Panc1 (cell line): ENCODE data around the gene NEURL3. TPM values are rescaled to one million over a fixed set of nuclear protein-coding genes. Genes with fewer than 3 reads are reported as not detected.

Experiments
- ATAC-seq: fragments of 200-7000 bp; cut with Tn5 transposase; 2 replicates; pipeline ENCODE4 v1.9.1; 2020; ENCODE audit warnings: mild to moderate bottlenecking, moderate library complexity
- BruUV-seq: library from RNA; stranded (reverse); fragments of 400-500 nt; replicated peaks from 2 replicates; lab custom pipeline; 2021; lab: Mats Ljungman, UMichigan
- CTCF ChIA-PET: fragments of 300-600 bp; sonication (Branson Sonifier 250); formaldehyde crosslinking; loops from one replicate; lab custom pipeline; 2022; ENCODE audit warnings: antibody characterized with exemption; lab: Charles Lee
- POLR2A ChIA-PET: fragments of 300-600 bp; sonication (Branson Sonifier 250); formaldehyde crosslinking; loops from one replicate; lab custom pipeline; 2022; ENCODE audit warnings: antibody characterized with exemption; lab: Charles Lee
- DNase-seq: peaks from one replicate; pipeline ENCODE4 v3.0.0-alpha.2; 2010; ENCODE audit warnings: low read depth, low spot score
- H3K27ac ChIP-seq: 2 replicates; pipeline ENCODE4 v1.5.1; 2011; ENCODE audit warnings: mild to moderate bottlenecking, low read length, inconsistent platforms
- H3K27me3 ChIP-seq: fragments of 200-500 bp; sonication (Bioruptor generic); 2 replicates; pipeline ENCODE4 v1.6.0; 2014; ENCODE audit warnings: low read length, inconsistent platforms; ENCODE audit not compliant: control insufficient read depth, insufficient read depth
- H3K36me3 ChIP-seq: fragments of 200-500 bp; sonication (Bioruptor generic); 2 replicates; pipeline ENCODE4 v1.5.1; 2014; ENCODE audit warnings: inconsistent platforms, mild to moderate bottlenecking, low read length, moderate library complexity; ENCODE audit not compliant: control insufficient read depth, insufficient read depth
- H3K4me1 ChIP-seq: 2 replicates; pipeline ENCODE4 v1.5.1; 2011; ENCODE audit warnings: inconsistent platforms, mild to moderate bottlenecking, low read length, moderate library complexity; ENCODE audit not compliant: control insufficient read depth, insufficient read depth
- H3K4me3 ChIP-seq, 2 experiments: 2 replicates each; pipeline ENCODE4 v1.5.1; 2011 to 2012; ENCODE audit warnings: low read depth in 2 of 2, low read length in 2 of 2, mild to moderate bottlenecking in 2 of 2, inconsistent platforms in 1 of 2, moderate library complexity in 1 of 2
- H3K9me3 ChIP-seq: fragments of 200-500 bp; sonication (Bioruptor generic); 2 replicates; pipeline ENCODE4 v1.5.1; 2014; ENCODE audit warnings: low read depth, mild to moderate bottlenecking, inconsistent platforms, low read length, moderate library complexity; ENCODE audit not compliant: control insufficient read depth, insufficient read depth
- POLR2AphosphoS5 ChIP-seq: IDR thresholded peaks from 2 replicates; pipeline ENCODE4 v1.6.1; 2012; ENCODE audit warnings: mild to moderate bottlenecking, low read depth, low read length, moderate library complexity
- SIN3A ChIP-seq: IDR thresholded peaks from 2 replicates; pipeline ENCODE4 v1.6.1; 2012; ENCODE audit warnings: low read depth, mild to moderate bottlenecking, low read length, moderate library complexity, borderline replicate concordance; ENCODE audit not compliant: insufficient read depth
- TCF7L2 ChIP-seq: IDR thresholded peaks from 2 replicates; pipeline ENCODE4 v1.6.1; 2011; ENCODE audit warnings: mild to moderate bottlenecking, low read depth, low read length, inconsistent platforms
- in situ Hi-C: cut with HindIII; loops from 2 replicates; pipeline ENCODE4 v1.10.0; 2016; ENCODE audit warnings: low sequenced_read_pairs, low pct_unique_long_range_greater_than_20kb
- intact Hi-C: fragments of 100-400 bp; cut with micrococcal nuclease; formaldehyde crosslinking; loops from one replicate; pipeline ENCODE4 v1.10.0; 2022; ENCODE audit not compliant: unreplicated experiment
- total RNA-seq: library from RNA; stranded (reverse); gene quantifications from one replicate; pipeline ENCODE4 v1.2.1, GENCODE V29; 2021; ENCODE audit not compliant: unreplicated experiment
- TF ChIP-seq, protein P1 (sequence below): fragments of 450-650 bp; IDR thresholded peaks from 2 replicates; pipeline ENCODE4 v1.5.1; 2017; ENCODE audit warnings: mild to moderate bottlenecking
- TF ChIP-seq, protein P2 (sequence below), 2 experiments: IDR thresholded peaks; 2 replicates each; pipeline ENCODE4 v1.6.1; 2011 to 2012; ENCODE audit warnings: low read depth in 2 of 2, control low read depth in 1 of 2, low read length in 1 of 2, mild to moderate bottlenecking in 1 of 2, moderate library complexity in 1 of 2; ENCODE audit not compliant: insufficient read depth in 1 of 2

The NEURL3 gene
- total RNA-seq, 1 experiment from 2014 or later: 1.2 TPM

DNA sequence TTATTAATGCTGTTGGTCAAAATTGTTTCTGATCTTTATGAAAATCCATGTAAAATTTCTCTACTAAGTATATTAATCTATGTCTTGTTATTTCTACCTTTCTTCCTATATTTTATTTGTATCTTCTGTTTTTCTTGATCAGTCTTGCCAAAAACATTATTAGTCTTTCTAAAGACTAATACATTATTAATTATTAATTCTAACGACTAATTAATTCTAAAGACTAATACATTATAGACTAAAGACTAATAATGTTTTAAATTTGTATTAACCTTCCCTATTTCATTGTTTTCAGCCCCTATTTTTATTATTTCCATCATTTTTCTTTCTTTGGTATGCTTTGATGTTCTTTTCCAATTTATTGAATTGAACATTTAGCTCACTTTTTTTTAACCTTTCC, 27.7 kb downstream of the NEURL3 start:
- intact Hi-C loops: no loop called here
- Histone ChIP-seq H3K4me3 (no peak overlapping the region), H3K36me3 (no peaks in the 10 kb centered on the region), H3K27ac (no peak overlapping the region), H3K9me3 (no peaks in the 10 kb centered on the region), H3K4me1 (no peaks in the 10 kb centered on the region), H3K27me3 (peaks cover 6% of the 10 kb centered on the region; the same call in 1 of the 2 replicates)
- ChIA-PET CTCF (no interaction called here), POLR2A (no interaction called here)
- no TSS peak for BruUV-seq
- DNase-seq (no peak), ATAC-seq (no peak)
- in situ Hi-C loops: no loop called here
- no peak for TF ChIP-seq TCF7L2
- no peak for TF ChIP-seq SIN3A
- TF ChIP-seq POLR2AphosphoS5: no peak

DNA sequence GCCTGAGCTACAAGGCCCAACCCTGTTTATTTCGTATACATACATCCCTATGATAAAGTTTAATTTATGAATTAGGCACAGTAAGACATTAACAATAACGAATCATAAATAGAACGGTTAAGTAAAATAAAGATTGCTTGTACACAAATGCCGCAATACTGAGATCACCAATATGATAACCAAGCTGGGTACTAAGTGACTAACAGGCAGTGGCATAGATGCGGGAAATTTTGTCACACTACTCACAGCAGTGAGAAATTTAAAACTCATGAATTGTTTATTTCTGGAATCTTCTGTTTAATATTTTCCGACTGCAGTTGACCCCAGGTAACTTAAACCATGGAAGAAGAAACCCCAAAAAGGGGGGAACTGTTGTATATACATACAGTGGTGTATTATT, 33.4 kb downstream of the NEURL3 start:
- DNase-seq (no peak), ATAC-seq (no peak)
- TF ChIP-seq POLR2AphosphoS5: no peak
- intact Hi-C loops (loop anchor here (2.0 kb wide), 1 partner anchor 37 kb away; no protein-coding TSS in a partner anchor), in situ Hi-C loops (no loop called here)
- Histone ChIP-seq H3K9me3 (no peaks in the 10 kb centered on the region), H3K4me3 (no peak overlapping the region), H3K36me3 (no peaks in the 10 kb centered on the region), H3K4me1 (no peaks in the 10 kb centered on the region), H3K27ac (no peak overlapping the region), H3K27me3 (peaks cover under 1% of the 10 kb centered on the region; the same call in 1 of the 2 replicates)
- POLR2A ChIA-PET: no interaction called here
- CTCF ChIA-PET: interaction anchor here (0.7 kb wide), 1 partner anchor 35 kb away, joined by 4 read pairs; no protein-coding TSS in a partner anchor
- BruUV-seq: no TSS peak

DNA sequence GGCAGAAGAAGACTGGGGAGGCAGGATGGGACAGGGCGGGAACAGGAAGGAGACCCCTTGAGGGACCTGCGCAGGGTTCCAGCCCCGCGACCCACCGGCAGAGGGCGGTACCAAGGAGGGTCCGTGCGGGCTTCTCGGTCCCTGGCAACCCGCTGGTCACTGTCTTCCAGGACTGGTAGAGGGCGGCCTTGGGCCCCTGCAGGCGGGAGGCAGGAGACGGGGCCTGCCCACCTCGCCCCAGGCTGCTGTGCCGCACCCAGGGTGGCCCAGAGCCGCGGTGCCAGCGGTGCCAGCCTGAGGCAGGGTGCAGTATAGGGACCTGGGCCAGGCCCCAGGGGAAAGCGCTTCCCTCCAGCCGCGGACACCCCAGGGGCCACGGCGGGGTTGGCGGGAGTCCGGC, 34.5 kb downstream of the NEURL3 start:
- Histone ChIP-seq H3K9me3 (no peaks in the 10 kb centered on the region), H3K27ac (no peak overlapping the region; the same call in 1 of the 2 replicates), H3K4me3 (peak overlapping the region in 1 of 2 experiments; percentile 1; a peak in 2 of 4 replicates), H3K4me1 (no peaks in the 10 kb centered on the region), H3K36me3 (no peaks in the 10 kb centered on the region), H3K27me3 (no peaks in the 10 kb centered on the region)
- no TSS peak for BruUV-seq
- in situ Hi-C loops: no loop called here
- intact Hi-C loops: loop anchor here (2.0 kb wide), 1 partner anchor 38 kb away; no protein-coding TSS in a partner anchor
- ChIA-PET POLR2A (no interaction called here), CTCF (no interaction called here)
- ATAC-seq (peak; percentile 94), DNase-seq (no peak)
- TF ChIP-seq, protein P1, sequence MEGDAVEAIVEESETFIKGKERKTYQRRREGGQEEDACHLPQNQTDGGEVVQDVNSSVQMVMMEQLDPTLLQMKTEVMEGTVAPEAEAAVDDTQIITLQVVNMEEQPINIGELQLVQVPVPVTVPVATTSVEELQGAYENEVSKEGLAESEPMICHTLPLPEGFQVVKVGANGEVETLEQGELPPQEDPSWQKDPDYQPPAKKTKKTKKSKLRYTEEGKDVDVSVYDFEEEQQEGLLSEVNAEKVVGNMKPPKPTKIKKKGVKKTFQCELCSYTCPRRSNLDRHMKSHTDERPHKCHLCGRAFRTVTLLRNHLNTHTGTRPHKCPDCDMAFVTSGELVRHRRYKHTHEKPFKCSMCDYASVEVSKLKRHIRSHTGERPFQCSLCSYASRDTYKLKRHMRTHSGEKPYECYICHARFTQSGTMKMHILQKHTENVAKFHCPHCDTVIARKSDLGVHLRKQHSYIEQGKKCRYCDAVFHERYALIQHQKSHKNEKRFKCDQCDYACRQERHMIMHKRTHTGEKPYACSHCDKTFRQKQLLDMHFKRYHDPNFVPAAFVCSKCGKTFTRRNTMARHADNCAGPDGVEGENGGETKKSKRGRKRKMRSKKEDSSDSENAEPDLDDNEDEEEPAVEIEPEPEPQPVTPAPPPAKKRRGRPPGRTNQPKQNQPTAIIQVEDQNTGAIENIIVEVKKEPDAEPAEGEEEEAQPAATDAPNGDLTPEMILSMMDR: peak; percentile 82
- TF ChIP-seq POLR2AphosphoS5 (no peak), SIN3A (no peak)

DNA sequence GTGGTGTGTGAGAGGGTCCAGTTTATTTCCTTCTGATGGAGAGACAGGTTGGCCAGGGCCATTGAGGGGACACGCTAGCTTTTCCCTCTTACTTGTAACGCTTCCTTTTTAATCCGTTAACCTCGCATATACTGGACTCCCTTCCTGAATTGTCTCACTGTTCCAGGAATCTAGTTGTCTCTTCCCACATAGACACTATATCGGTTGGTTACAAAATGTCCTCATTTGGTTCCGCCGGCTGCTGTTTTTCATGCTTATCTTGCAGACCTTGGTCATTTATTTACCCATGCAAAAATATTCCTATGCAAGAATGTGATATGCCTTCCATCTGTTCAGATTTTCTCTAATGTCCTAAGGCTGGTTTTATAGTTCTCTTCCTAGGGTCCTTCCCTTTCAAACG, 35.0 kb downstream of the NEURL3 start:
- in situ Hi-C loops (no loop called here), intact Hi-C loops (loop anchor here (2.0 kb wide), 1 partner anchor 39 kb away; no protein-coding TSS in a partner anchor)
- no TSS peak for BruUV-seq

More for the DNA sequence above, 35.0 kb downstream of the NEURL3 start:
- no peak overlapping the region for H3K27ac ChIP-seq
- no peak for TF ChIP-seq POLR2AphosphoS5
- TF ChIP-seq, protein P2, sequence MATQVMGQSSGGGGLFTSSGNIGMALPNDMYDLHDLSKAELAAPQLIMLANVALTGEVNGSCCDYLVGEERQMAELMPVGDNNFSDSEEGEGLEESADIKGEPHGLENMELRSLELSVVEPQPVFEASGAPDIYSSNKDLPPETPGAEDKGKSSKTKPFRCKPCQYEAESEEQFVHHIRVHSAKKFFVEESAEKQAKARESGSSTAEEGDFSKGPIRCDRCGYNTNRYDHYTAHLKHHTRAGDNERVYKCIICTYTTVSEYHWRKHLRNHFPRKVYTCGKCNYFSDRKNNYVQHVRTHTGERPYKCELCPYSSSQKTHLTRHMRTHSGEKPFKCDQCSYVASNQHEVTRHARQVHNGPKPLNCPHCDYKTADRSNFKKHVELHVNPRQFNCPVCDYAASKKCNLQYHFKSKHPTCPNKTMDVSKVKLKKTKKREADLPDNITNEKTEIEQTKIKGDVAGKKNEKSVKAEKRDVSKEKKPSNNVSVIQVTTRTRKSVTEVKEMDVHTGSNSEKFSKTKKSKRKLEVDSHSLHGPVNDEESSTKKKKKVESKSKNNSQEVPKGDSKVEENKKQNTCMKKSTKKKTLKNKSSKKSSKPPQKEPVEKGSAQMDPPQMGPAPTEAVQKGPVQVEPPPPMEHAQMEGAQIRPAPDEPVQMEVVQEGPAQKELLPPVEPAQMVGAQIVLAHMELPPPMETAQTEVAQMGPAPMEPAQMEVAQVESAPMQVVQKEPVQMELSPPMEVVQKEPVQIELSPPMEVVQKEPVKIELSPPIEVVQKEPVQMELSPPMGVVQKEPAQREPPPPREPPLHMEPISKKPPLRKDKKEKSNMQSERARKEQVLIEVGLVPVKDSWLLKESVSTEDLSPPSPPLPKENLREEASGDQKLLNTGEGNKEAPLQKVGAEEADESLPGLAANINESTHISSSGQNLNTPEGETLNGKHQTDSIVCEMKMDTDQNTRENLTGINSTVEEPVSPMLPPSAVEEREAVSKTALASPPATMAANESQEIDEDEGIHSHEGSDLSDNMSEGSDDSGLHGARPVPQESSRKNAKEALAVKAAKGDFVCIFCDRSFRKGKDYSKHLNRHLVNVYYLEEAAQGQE (IDR thresholded peaks at IDR 0.05; ENCODE audit: insufficient read depth in 1 of 2, low read depth in 2 of 2, low read length in 1 of 2): no peak
- TF ChIP-seq, protein P1: no peak
- TF ChIP-seq SIN3A: no peak
- TF ChIP-seq TCF7L2: no peak
- POLR2A ChIA-PET: no interaction called here
- H3K4me3 ChIP-seq: no peak overlapping the region
- no peaks in the 10 kb centered on the region for H3K27me3 ChIP-seq
- no peaks in the 10 kb centered on the region for H3K4me1 ChIP-seq
- no peaks in the 10 kb centered on the region for H3K9me3 ChIP-seq
- CTCF ChIA-PET: no interaction called here
- no peaks in the 10 kb centered on the region for H3K36me3 ChIP-seq
- DNase-seq (no peak), ATAC-seq (no peak)
